Stimulated activated CD8-positive, alpha-beta memory T cell treated with anti-CD3 and anti-CD28 coated beads, Interleukin-12 subunit alpha, Interleukin-12 subunit beta, amount 100 ng/mL, for 4 hours (primary cell): ENCODE data around the gene ELAC2.

Source experiments
- DNase-seq: peaks from one replicate; pipeline ENCODE4 v3.0.0-alpha.2; 2020; ENCODE audit warnings: low read depth

ELAC2 gene

GRCh38 chr17:13024016-13024415 is 6.2 kb upstream of the ELAC2 start:
- DNase-seq, result no peak

GRCh38 chr17:13016881-13017654 is 759 bp downstream of the ELAC2 start:
- DNase-seq, result no peak

GRCh38 chr17:13014801-13015200 is 3.0 kb downstream of the ELAC2 start:
- DNase-seq, result no peak

GRCh38 chr17:13010959-13011358 is 6.9 kb downstream of the ELAC2 start:
- DNase-seq, result no peak

GRCh38 chr17:13008461-13008860 is 9.4 kb downstream of the ELAC2 start:
- DNase-seq, result no peak

GRCh38 chr17:13005530-13005929 is 12.3 kb downstream of the ELAC2 start:
- DNase-seq, result no peak

- no peak for DNase-seq
Measured at GRCh38 chr17:13004336-13004735, 13.5 kb downstream of the ELAC2 start.

- no peak for DNase-seq
Measured at GRCh38 chr17:13003927-13004326, 13.9 kb downstream of the ELAC2 start.

GRCh38 chr17:13003454-13003851 is 14.4 kb downstream of the ELAC2 start:
- no peak for DNase-seq

- no peak for DNase-seq
Measured at GRCh38 chr17:13002761-13003453, 14.9 kb downstream of the ELAC2 start.

GRCh38 chr17:13001991-13002615 is 15.7 kb downstream of the ELAC2 start:
- no peak for DNase-seq

- no peak for DNase-seq
Measured at GRCh38 chr17:13000561-13000960, 17.3 kb downstream of the ELAC2 start.

GRCh38 chr17:12998874-12999273 is 19.0 kb downstream of the ELAC2 start:
- no peak for DNase-seq

GRCh38 chr17:12998461-12998860 is 19.4 kb downstream of the ELAC2 start:
- no peak for DNase-seq

- no peak for DNase-seq
Measured at GRCh38 chr17:12996941-12997340, 20.9 kb downstream of the ELAC2 start.

GRCh38 chr17:12996357-12996756 is 21.5 kb downstream of the ELAC2 start:
- no peak for DNase-seq

GRCh38 chr17:12995896-12996295 is 21.9 kb downstream of the ELAC2 start:
- no peak for DNase-seq

- no peak for DNase-seq
Measured at GRCh38 chr17:12995106-12995895, 22.5 kb downstream of the ELAC2 start.

GRCh38 chr17:12994341-12995074 is 23.3 kb downstream of the ELAC2 start:
- DNase-seq, result no peak

GRCh38 chr17:12993631-12994030 is 24.2 kb downstream of the ELAC2 start:
- no peak for DNase-seq

- no peak for DNase-seq
Measured at GRCh38 chr17:12992676-12993075, 25.2 kb downstream of the ELAC2 start.

- DNase-seq, result no peak
Measured at GRCh38 chr17:12990926-12991325, 26.9 kb downstream of the ELAC2 start.
